Cardiac fibroblast (primary cell): ENCODE measurements around the gene MATN4.
A peak's percentile ranks its signal among the peaks of the same experiment; 100 is the strongest.

Source experiments
- DNase-seq, 2 donors: peaks; one replicate each; pipeline versions ENCODE4 v3.0.0 to v3.0.0-alpha.2; 2010; ENCODE audit warnings: low read depth in 2 of 2
- H3K4me3 ChIP-seq, 2 donors: replicated peaks in 1 of 2; 1 replicate in 1 of 2; 2 replicates in 1 of 2; pipeline ENCODE4 v1.5.1; 2011; ENCODE audit warnings: low read depth in 2 of 2, low read length in 2 of 2, mild to moderate bottlenecking in 2 of 2, moderate library complexity in 1 of 2
- CTCF ChIP-seq: IDR thresholded peaks from one replicate; pipeline ENCODE4 v1.5.1; 2011; ENCODE audit warnings: low read depth, mild to moderate bottlenecking, low read length, inconsistent platforms

MATN4 gene

GRCh38 chr20:45330476-45330875, 22.4 kb upstream of the MATN4 start:
- DNase-seq: no peak
- TF ChIP-seq CTCF: no peak
- no peak overlapping the region for H3K4me3 ChIP-seq

- DNase-seq: no peak
- H3K4me3 ChIP-seq: no peak overlapping the region
- no peak for TF ChIP-seq CTCF
Measured at GRCh38 chr20:45329497-45330319, 21.6 kb upstream of the MATN4 start.

- no peak for DNase-seq
- no peak for TF ChIP-seq CTCF
- H3K4me3 ChIP-seq: no peak overlapping the region
Measured at GRCh38 chr20:45328451-45328850, 20.4 kb upstream of the MATN4 start.

- no peak for TF ChIP-seq CTCF
- no peak for DNase-seq
- no peak overlapping the region for H3K4me3 ChIP-seq
Measured at GRCh38 chr20:45325371-45325770, 17.3 kb upstream of the MATN4 start.

GRCh38 chr20:45323731-45324130, 15.6 kb upstream of the MATN4 start:
- no peak for TF ChIP-seq CTCF
- no peak for DNase-seq
- no peak overlapping the region for H3K4me3 ChIP-seq

GRCh38 chr20:45322952-45323383, 14.9 kb upstream of the MATN4 start:
- peak; percentile 55 to 69 for DNase-seq
- TF ChIP-seq CTCF: no peak
- no peak overlapping the region for H3K4me3 ChIP-seq
